Measurements from ENCODE around the gene PTPRG. TPM values are rescaled to one million over a fixed set of nuclear protein-coding genes. Genes with fewer than 3 reads are reported as not detected.

The PTPRG gene
- total and polyA plus RNA-seq, 2 donors (not counting 3 experiments of a cell fraction or from before 2014, with no cell fraction given) = 8.9 to 39.1 TPM

- H4K20me1 ChIP-seq (replicated peaks; ENCODE audit: control insufficient read depth, extremely low read depth, insufficient read depth, low read length) = no peaks in the 10 kb centered on the region
- no peaks in the 10 kb centered on the region for H3K36me3 ChIP-seq (ENCODE audit: control insufficient read depth in 2 of 2, extremely low read depth in 1 of 2, insufficient read depth in 2 of 2, low read length in 2 of 2)
- no peaks in the 10 kb centered on the region for H3K9me3 ChIP-seq (replicated peaks; ENCODE audit: control insufficient read depth, insufficient read depth, low read length)
- H3K9ac ChIP-seq (replicated peaks; ENCODE audit: extremely low read depth, insufficient read depth, low read length) = no peak overlapping the region
- H3K4me3 ChIP-seq (replicated peaks in 1 of 3; ENCODE audit: insufficient read depth in 1 of 3, low read depth in 1 of 3, low read length in 3 of 3) = no peak overlapping the region
- H3K27me3 ChIP-seq (ENCODE audit: control insufficient read depth in 2 of 2, insufficient read depth in 2 of 2, low read length in 2 of 2) = no peaks in the 10 kb centered on the region
- H3K4me1 ChIP-seq (ENCODE audit: control insufficient read depth, extremely low read depth, insufficient read depth, low read length) = no peaks in the 10 kb centered on the region
- no peaks in the 10 kb centered on the region for H3K9me1 ChIP-seq (replicated peaks; ENCODE audit: control insufficient read depth, extremely low read depth, insufficient read depth, low read length)
- DNase-seq (ENCODE audit: low read depth, low spot score) (no peak), FAIRE-seq (no peak)
- TF ChIP-seq, protein P1, sequence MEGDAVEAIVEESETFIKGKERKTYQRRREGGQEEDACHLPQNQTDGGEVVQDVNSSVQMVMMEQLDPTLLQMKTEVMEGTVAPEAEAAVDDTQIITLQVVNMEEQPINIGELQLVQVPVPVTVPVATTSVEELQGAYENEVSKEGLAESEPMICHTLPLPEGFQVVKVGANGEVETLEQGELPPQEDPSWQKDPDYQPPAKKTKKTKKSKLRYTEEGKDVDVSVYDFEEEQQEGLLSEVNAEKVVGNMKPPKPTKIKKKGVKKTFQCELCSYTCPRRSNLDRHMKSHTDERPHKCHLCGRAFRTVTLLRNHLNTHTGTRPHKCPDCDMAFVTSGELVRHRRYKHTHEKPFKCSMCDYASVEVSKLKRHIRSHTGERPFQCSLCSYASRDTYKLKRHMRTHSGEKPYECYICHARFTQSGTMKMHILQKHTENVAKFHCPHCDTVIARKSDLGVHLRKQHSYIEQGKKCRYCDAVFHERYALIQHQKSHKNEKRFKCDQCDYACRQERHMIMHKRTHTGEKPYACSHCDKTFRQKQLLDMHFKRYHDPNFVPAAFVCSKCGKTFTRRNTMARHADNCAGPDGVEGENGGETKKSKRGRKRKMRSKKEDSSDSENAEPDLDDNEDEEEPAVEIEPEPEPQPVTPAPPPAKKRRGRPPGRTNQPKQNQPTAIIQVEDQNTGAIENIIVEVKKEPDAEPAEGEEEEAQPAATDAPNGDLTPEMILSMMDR (IDR thresholded peaks at IDR 0.05; ENCODE audit: extremely low read depth in 1 of 2, insufficient read depth in 1 of 2, low read depth in 1 of 2, low read length in 2 of 2) = no peak
- TF ChIP-seq POLR2AphosphoS5 (IDR thresholded peaks at IDR 0.05; ENCODE audit: insufficient read depth, low read depth, low read length) (no peak), JUN (IDR thresholded peaks at IDR 0.05; ENCODE audit: borderline replicate concordance, insufficient read depth, insufficient read length, low read depth) (no peak), GATA2 (IDR thresholded peaks at IDR 0.05; ENCODE audit: insufficient read depth, insufficient read length, low read depth, low read length) (no peak), MYC (IDR thresholded peaks at IDR 0.05; ENCODE audit: low read depth, low read length) (no peak), POLR2A (IDR thresholded peaks at IDR 0.05; ENCODE audit: low read depth, low read length) (no peak), FOS (IDR thresholded peaks at IDR 0.05; ENCODE audit: borderline replicate concordance, insufficient read depth, low read length) (no peak)
- TF ChIP-seq, protein P2, sequence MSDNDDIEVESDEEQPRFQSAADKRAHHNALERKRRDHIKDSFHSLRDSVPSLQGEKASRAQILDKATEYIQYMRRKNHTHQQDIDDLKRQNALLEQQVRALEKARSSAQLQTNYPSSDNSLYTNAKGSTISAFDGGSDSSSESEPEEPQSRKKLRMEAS (IDR thresholded peaks at IDR 0.05; ENCODE audit: insufficient read depth, insufficient read length) = no peak
- no peaks in the 10 kb centered on the region for H3K79me2 ChIP-seq (ENCODE audit: control insufficient read depth, insufficient read depth, low read length)
- intact Hi-C loops (cut with micrococcal nuclease) = no loop called here
- H3K4me2 ChIP-seq (ENCODE audit: insufficient read depth, low read length) = no peak overlapping the region
- no peak overlapping the region for H2AFZ ChIP-seq (ENCODE audit: low read depth, low read length)
- H3K27ac ChIP-seq (ENCODE audit: insufficient read depth, low read depth, low read length) = no peak overlapping the region
- ChIA-PET POLR2A (no interaction called here), CTCF (interaction anchor here (1.3 kb wide), 1 partner anchor 10 kb away, joined by 3 read pairs; no protein-coding TSS in a partner anchor)
- BruUV-seq (replicated peaks) = no TSS peak
- dilution Hi-C loops (cut with MboI; ENCODE audit: extremely low pct_ligation_motif_present, low sequenced_read_pairs) = no loop called here
These were observed 242.6 kb downstream of the PTPRG start for GRCh38 chr3:61803983-61804382.
